ENCODE results near the gene SCARF2.
A peak's percentile ranks its signal among the peaks of the same experiment; 100 is the strongest.
"Not testable (repeated sequence)": the region's sequence is repeated elsewhere in the genome, so short reads cannot be mapped to it uniquely, and the experiment has no call there.

Gene SCARF2

GRCh38 chr22:20437613-20438426 is at the start of gene SCARF2:
Gene SCARF2, minus strand, starts transcription at chr22:20437825. Its CDS starts 71 bp downstream, at chr22:20437754.
- DNase-seq (ENCODE audit: low read depth in 4 of 4, low spot score in 1 of 4) = no peak

GRCh38 chr22:20486229-20486628 is 48.6 kb upstream of the SCARF2 start:
- no peak for DNase-seq (ENCODE audit: low read depth in 4 of 4, low spot score in 1 of 4)

- DNase-seq (ENCODE audit: low read depth in 4 of 4, low spot score in 1 of 4) = no peak
Measured at GRCh38 chr22:20484948-20485683, 47.5 kb upstream of the SCARF2 start.

- DNase-seq (ENCODE audit: low read depth in 4 of 4, low spot score in 1 of 4) = no peak
Measured at GRCh38 chr22:20483771-20484170, 46.1 kb upstream of the SCARF2 start.

DNA sequence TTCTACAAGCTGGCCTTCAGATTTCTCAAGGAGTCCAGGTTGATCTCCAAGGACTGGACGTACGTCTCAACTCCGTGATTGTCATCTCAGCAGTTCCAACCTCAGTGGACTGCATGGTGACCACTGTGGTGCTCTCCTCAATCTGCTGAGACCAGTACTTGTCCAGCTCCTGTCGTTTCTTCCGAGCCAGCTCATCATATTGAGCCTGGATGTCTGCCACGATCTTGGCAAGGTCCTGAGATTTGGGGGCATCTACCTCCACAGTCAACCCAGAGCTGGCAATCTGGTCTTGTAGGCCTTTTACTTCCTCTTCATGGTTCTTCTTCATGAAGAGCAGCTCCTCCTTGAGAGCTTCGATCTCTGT is 45.5 kb upstream of the SCARF2 start:
- DNase-seq (ENCODE audit: low read depth in 4 of 4, low spot score in 1 of 4) = not testable (repeated sequence)

DNA sequence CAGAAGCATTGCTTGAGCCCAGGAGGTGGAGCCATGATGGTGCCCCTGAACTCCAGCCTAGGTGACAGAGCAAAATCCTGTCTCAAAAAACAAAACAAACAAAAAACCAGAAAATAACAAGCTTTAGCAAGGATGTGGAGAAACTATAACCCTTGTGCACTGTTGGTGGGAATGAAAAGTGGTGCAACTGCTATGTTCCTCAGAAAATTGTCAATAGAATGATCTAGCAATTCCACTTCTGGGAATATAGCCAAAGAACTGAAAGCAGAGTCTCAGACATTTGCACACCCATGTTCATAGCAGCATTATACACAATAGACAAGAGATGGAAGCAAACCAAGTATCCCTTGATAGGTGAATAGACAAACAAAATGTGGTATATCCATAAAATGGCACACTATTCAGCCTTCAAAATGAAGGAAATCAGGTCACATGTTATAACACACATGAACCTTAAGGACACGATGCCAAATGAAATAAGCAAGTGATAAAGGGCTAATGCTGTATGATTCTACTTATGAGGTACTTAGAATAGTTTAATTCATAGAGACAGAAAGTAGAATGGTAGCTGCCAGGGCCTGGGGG is 42.1 kb upstream of the SCARF2 start:
- DNase-seq (ENCODE audit: low read depth in 4 of 4, low spot score in 1 of 4) = no peak

GRCh38 chr22:20478059-20478458 is 40.4 kb upstream of the SCARF2 start:
- not testable (repeated sequence) for DNase-seq (ENCODE audit: low read depth in 4 of 4, low spot score in 1 of 4)

DNA sequence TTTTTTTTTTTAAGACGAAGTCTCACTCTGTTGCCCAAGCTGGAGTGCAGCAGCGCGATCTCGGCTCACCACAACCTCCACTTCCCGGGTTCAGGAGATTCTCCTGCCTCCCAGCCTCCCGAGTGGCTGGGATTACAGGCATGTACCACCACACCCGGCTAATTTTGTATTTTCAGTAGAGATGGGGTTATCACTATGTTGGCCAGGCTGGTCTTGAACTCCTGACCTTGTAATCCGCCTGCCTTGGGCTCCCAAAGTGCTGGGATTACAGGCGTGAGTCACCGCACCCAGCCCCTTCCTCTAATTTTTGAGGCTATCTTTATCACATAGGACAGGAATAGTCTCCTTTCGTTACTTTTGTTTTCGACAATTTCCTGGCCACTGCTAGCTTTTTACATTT is 37.9 kb upstream of the SCARF2 start:
- not testable (repeated sequence) for DNase-seq (ENCODE audit: low read depth in 4 of 4, low spot score in 1 of 4)

DNA sequence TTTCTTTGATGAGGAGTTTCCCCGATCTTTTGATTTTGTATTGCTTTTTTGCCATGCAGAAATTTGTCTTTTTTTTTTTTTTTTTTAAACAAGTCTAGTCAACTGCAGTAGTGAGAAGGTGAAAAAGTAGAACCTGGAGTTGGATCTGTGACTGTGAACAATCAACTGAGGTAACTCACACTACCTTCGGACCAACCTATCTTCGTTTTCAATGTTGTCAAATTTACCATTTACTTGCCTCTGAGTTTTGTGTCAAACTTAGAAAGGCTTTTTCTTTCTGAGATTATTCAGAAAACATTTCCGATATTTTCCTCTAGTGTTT is 37.5 kb upstream of the SCARF2 start:
- DNase-seq (ENCODE audit: low read depth in 4 of 4, low spot score in 1 of 4) = no peak

GRCh38 chr22:20472629-20473442 is 35.2 kb upstream of the SCARF2 start:
- DNase-seq (ENCODE audit: low read depth in 4 of 4, low spot score in 1 of 4) = no peak

DNA sequence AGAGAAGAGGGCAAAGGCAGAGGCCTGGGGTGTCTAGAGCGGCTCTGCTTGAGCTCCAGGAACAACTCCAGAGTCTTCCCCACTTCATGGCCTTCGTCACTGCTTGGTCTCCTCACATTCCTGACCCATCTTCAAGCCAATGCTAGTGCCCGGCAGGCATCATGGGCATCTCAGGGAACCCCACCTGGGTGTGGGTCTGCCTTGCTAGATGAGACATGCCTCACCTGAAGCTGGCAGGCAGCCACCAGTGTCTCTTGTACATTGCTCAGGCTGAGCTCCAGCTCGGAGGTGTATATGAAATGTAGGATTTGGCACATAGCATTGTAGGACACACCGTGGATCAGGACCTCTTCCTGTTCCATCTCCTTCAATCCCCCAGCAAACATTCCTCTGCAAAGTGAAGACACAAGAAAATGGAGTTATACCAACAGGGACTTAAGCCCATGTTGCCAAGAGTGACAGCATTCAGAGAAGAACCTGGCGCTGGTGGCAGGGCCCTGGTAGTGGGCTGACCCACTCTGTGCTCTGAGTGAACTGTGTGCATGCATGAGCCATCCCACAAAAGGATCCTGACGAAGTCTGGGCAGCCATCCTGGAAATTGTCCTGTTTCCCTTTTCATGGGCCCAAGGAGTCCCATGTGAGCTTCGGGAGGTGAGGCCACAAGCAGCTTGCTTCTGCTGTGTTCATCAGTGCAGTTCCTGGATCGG is 33.7 kb upstream of the SCARF2 start:
- DNase-seq (ENCODE audit: low read depth in 4 of 4, low spot score in 1 of 4) = no peak

DNA sequence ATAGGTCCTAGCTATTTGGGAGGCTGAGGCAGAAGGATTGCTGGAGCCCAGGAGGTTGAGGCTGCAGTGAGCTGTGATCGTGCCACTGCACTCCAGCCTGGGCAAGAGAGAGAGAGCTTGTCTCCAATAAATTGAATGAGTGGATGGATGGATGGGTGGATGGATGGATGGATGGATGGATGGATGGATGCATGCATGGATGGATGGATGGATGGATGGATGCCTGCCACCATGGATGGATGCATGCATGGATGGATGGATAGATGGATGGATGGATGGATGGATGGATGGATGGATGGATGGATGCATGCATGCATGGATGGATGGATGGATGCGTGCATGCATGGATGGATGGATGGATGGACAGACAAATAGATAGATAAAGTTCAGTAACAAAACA is 32.9 kb upstream of the SCARF2 start:
- not testable (repeated sequence) for DNase-seq (ENCODE audit: low read depth in 4 of 4, low spot score in 1 of 4)

- DNase-seq (ENCODE audit: low read depth in 4 of 4, low spot score in 1 of 4) = no peak
Measured at GRCh38 chr22:20469110-20469868, 31.7 kb upstream of the SCARF2 start.

- DNase-seq (ENCODE audit: low read depth in 4 of 4, low spot score in 1 of 4) = no peak
Measured at GRCh38 chr22:20466659-20467379, 29.2 kb upstream of the SCARF2 start.

DNA sequence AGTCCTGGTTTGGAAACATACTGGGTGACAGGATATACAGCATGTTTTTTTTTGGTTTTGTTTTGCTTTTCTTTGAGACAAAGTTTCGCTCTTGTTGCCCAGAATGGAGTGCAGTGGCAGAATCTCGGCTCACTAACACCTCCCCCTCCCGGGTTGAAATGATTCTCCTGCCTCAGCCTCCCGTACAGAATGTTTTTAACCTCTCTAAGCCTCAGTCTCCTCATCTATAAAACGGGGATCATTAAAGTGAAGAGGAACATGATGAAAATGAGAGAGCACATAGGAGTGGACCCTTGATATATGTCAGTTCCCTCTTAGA is 28.1 kb upstream of the SCARF2 start:
- no peak for DNase-seq (ENCODE audit: low read depth in 4 of 4, low spot score in 1 of 4)

DNA sequence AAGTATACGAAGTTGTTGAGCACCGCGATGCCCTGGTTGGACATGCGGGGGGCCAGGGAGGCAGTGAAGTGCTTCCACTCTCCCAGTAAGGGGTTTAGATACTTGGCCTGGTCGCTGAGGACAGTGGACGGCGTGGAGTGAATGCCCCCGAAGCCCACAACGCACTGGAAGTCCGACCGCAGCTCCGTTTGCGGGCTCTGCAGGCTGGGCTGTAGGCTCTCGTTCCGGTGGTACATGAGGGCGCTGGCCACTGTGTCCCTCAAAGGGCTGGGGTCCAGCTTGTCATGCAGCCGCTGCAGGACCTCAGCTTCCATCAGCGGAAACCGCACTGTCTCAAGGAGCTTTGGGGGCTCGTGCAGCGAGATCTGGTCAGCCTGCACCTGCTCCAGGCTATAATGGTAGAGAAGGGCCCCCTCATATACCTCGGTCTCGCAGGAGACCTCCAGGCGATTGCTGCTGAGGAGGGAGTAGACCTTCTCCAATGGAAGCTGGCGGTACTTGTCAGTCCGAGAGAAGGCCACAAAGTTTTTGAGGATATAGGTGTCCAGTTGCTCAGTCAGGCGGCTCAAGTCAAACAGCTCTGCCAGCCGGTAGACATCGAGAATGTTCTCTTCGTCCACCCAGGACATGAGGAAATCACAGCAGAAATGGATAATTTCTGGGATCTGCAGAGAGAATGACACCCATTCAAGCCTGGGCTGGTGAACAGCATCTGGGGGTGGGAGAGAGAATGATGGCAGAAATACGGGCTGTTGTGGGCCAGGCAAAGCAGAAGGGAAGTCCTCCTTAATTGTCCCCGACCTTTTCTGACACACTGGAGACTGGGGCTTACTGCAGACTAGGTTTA is 27.5 kb upstream of the SCARF2 start:
- no peak for DNase-seq (ENCODE audit: low read depth in 4 of 4, low spot score in 1 of 4)

- DNase-seq (ENCODE audit: low read depth in 4 of 4, low spot score in 1 of 4) = peak in 2 of 4 experiments; percentile 27 to 32
Measured at GRCh38 chr22:20464096-20464614, 26.5 kb upstream of the SCARF2 start.

- no peak for DNase-seq (ENCODE audit: low read depth in 4 of 4, low spot score in 1 of 4)
Measured at GRCh38 chr22:20463324-20464095, 25.9 kb upstream of the SCARF2 start.

Data from stimulated activated CD4-positive, alpha-beta T cell treated with anti-CD3 and anti-CD28 coated beads, Interleukin-1b, Interleukin-23, amount 100 ng/mL, for 24 hours (primary cell).